GM18907 (cell line): ENCODE measurements around the gene CLEC16A.
A peak's percentile ranks its signal among the peaks of the same experiment; 100 is the strongest.

Source experiments
- ATAC-seq: cut with Tn5 transposase; IDR thresholded peaks from one replicate; pipeline ENCODE4 v1.9.1; 2021; ENCODE audit warnings: mild to moderate bottlenecking, moderate library complexity; ENCODE audit not compliant: unreplicated experiment

Gene CLEC16A

DNA sequence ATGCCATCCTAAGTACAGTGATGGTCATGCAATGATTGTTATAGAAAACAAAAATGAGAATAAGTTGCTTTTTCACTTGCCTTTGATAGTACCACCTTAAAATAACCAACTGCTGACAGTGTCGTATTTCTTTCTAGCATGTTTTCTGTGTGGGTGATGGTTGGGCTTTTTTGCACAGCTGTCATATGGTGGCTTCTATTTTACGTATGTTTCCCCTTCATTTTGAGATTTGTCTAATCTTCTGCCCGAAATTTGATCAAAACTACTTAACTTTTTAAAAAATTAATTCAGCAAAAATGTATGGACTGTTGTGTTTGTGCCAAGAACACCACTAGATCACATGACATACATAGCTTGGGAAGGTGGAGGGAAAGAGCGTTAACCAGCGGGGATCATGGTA, 90.7 kb downstream of the CLEC16A start:
- ATAC-seq = no peak

DNA sequence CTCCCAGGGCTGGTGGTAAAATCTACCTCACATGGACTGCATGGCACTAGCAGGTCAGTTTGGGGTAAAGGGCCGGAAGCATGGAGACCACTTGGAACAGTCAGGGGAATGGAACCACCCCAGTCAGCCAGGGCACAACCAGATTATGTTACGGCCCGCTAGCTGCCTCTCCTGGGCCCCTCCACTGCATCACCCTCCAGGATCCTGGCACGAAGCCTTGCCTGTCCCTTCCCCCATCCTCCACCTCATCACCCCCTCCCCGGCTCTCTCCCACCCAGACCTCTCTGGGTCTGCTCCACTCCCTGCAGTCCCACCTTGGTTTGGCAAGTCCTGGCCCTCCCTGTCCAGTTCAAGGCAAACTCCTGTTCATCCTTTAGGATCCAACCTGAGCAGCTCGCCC, 91.7 kb downstream of the CLEC16A start:
- no peak for ATAC-seq

DNA sequence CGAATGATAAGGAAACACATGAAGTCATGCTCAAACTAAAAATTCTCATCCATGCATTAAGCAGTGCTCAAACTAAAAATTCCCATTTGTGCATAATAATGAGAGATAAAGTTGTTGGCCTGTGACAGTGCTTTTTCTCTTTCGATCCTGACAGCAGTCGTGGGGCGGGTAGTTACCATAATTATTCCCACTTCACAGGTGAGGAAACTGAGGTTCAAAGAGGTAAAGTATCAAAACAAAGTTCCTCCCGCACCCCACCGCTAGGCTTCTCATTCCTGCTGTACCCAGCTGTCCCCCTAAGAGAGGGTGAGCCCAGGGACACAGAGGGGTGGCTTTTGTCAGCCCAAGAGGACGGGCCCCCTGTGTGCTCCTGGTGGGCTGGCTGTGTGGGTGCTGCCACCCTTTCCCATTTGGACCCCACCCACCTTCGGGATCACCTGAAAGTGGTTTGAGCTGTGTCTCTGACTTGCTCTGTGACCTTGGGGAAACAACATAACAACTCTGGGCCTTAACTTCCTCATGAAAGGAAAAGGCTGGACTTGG, 92.6 kb downstream of the CLEC16A start:
- no peak for ATAC-seq

DNA sequence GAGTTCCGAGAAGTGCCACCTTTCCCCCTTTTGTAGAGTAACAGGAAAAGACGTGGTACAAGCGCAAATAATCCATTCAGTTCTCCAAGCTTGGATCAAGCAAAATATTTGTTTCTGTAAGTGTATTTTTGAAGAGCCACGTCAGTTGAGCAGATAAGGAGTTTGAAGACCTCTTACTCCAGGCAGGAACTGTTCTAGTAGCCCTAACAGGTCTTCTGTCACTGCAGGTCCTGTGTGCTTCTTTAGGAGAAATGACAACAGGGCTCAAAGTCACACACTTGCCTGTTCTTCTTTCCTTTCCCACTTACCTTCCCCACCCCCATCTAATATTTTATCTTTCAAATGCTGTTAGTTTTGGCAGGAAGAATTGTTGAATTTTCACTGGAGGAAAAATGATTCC, 93.9 kb downstream of the CLEC16A start:
- no peak for ATAC-seq

DNA sequence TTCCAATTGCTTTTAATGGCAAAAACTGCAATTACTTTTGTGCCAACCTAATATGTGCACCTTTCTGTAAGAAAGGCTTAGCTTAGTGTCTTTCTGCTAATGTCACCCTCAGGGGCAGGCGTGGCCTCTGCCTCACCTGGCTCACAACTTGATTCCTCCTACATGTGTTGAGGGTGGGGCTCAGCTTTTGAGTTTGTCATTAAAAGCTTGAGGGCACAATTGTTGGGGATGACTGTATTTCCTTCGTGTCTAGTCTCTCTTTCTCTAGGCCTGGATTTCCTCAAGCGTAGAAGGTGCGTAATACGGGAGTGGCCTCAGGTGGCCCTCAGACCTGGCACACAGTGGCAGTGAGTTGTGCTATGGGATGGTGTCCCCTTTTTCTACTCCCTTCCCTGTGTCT, 94.4 kb downstream of the CLEC16A start:
- ATAC-seq = no peak

DNA sequence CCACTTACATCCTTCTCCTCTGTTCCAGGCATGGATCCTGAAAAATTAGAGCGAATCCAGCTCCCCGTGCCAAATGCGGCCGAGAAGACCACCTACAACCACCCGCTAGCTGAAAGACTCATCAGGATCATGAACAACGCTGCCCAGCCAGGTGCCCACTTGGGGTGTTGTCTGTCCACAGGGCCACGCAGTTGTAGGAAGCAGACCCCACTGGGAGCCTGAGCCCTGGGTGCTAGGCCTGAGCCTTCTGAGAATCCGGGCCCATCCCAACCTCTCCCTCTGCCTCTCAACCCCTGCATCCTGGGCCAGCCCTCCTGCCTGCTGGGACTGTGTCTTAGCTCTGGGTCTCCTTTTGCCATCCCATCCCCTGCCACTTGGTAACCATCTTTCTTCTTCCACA, 95.4 kb downstream of the CLEC16A start:
- no peak for ATAC-seq

DNA sequence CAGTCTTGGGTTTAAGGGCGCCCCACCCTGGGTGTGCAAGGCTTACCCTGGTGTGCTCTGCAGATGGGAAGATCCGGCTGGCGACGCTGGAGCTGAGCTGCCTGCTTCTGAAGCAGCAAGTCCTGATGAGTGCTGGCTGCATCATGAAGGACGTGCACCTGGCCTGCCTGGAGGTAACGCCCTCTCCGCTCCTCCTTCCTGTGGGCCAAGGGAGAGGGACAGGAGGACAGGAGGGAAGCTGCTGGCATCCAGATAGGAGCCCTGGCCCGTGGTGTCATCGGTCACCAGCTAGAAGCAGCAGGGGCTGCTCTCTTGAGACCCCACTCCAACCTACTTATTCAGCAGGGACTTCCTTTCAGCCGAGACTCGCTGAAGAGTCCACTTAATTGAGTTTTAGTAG, 97.8 kb downstream of the CLEC16A start:
- no peak for ATAC-seq

DNA sequence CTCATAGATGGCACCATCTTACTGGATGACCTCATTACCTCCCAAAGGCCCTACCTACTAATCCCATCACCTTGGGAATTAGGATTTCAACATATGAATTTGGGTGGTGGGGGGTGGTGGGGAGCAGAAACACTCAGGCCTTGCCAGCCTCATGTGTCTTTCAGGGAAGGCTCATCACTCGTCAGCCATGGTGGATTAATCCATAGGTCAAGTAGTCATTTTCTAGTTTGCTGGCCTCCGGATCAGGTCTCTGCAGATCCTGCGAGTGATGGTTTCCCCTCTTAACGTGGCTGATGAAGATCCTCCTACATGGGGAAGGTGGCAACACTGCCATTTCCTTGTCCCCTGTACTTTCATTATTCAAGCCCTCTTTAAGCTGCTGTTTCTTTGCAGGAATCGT, 101.1 kb downstream of the CLEC16A start:
- ATAC-seq = no peak

DNA sequence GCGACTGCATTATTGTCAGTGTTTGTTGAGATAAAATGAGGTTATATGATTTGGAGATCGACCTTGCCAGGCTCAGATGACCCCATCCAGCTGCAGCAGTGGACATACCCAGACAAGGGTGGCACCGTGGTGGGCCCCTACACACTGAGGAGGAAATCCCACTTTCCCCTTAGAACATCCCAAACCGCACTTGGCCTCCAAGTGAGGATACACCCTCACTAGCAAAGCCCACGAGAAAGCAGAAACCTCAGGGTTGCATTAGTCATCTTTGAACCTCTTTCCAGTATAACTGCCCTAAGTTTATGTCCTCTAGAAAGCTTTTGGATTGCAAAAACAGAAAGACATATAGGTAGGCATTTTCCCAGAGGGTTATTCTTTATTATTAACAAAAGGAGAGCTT, 101.5 kb downstream of the CLEC16A start:
- ATAC-seq = no peak

DNA sequence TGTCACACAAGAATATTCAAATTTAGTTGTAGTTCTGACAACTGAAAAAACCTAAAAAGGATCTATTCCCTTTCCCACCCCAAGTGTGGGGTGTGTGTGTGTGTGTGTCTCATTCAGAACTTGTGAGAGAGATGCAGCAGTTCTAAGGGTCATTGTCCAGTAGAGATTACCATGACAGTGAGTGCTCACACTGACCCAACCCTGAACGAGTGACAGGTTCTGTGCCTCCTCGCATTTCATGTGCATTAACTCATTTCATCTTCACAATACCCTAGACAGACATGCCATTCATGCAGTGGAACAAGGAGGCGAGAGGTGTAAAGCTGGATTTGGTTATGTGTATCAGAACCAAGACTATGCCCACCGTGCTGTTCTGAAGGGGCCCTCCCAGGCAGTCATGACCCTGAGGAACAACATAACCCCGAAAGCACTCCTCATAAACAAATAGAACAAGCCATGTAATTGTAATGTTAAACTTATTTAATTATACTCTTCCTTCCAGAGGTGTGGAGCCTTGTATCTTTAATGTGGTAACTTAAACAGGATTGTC, 102.1 kb downstream of the CLEC16A start:
- ATAC-seq = no peak

DNA sequence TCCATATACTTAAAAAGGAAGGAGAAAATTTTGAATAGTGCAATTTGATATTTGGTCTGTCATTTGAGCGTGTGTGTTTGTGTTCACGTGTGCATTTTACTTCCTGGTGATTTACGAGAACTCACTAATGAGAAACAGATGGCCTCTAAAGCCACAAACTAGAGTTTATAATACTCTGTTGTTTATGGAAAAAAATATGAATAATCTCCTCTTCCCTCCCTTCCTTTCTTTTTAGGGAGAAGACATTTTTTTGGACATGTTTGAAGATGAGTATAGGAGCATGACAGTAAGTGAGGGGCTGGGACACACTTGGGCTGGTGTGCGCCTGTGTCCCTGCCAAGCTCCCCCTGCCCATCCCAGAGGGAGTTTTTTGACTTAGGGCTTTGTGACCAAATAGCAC, 102.7 kb downstream of the CLEC16A start:
- ATAC-seq = no peak

DNA sequence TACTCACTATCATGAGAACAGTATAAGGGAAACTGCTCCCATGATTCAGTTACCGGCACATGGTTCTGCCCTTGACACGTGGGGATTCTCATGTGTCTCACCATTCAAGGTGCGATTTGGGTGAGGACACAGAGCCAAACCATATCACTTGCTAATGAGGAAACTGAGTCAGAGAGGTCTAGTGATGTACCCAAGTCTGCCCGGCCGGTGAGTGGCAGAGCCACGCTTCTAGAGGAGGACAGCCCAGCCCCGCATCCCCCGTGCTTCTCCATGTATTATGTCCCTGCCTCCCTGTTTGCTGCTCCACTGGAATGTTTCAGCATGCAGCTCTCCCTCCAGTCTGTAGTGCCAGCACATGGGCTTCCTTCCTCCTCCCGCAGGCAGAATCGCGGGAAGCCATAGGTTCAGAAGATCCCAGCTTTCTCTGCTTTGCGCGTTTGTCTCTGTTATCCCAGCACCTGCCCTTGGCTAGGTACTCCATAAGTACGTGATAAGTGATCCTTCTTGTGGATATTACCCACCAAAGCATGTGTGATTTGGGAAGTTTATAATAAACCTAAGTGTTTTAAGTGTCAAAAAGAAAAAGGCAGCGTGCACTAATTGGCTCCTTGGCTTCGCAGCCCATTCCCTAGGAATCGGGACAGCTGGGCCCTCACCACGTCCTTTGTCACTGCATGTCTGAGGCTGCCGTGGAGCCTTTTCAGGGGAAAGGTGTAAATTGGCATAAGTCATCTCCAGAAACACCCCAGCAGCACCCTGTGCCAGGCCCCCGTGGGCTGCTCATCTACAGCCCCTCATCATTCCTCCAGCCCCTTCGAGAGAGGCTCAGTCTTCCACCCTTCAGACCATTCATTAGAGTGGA, 103.8 kb downstream of the CLEC16A start:
- ATAC-seq = no peak

DNA sequence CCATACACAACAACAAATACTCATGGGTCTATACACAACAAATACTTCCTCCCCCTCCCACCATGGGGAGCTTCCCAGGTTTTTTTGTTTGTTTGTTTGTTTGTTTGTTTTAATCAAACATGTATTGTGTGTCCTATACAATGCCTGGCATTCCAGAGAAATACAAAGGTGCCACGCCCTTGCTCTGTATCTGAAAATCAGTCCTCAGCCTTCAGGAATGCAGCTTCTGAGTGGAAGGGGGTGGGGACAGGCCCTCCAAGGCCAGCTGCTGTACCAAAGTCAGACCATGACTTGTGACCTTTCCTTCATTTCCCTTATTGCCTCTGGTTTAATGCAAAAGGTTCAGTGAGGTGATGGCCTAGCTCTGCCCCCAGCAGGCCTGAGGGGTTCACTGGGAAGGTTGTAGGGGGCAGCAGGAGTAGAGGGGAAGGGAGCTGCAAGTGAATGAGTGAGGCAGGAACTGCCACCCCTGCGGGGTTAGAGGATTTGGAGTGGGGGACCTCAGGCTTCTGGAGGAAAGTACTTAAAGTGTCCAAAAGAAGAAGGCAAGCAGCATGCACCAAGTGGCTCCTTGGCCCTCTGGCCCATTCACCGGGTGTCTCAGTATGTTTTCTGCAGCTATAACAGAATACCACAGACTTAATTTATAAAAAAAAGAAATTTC, 105.2 kb downstream of the CLEC16A start:
- ATAC-seq = no peak

DNA sequence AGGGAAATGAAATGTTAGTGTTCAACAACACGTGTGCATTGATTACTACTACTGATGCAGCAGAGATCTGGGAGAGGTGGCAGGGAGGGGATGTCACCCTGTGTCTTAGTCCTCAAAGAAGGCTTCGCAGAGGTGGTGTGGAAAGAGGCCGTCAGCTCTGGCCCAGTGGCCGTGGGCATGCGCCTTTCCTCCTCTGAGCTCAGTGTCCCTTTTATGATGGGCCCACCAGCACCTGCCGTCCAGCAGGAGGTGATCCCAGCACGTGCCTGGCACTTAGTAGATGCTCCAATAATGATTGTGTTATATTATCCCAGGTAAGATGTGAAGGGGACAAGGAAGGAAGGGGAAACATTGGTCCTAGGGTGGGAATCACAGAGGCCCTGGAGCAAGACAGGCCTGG, 106.2 kb downstream of the CLEC16A start:
- no peak for ATAC-seq

DNA sequence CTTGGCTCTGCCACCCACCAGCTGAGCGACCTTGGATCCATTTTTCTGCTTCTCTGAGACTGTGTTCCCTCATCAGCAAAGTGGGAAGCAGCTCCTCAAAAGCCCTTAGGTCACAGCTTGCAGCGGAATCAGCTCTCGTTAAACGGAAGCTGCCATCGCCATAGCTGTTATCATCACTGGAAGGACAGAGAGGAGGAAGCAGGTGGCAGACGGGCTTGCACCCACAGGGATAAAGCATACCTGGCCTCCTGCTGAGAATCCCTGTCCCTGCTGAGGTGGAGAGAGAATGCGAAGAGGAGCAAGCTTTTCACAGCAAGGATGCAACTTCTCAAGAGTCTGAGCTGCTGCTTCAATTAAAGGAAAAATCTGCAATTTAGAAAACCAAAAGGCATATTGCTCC, 106.6 kb downstream of the CLEC16A start:
- no peak for ATAC-seq

DNA sequence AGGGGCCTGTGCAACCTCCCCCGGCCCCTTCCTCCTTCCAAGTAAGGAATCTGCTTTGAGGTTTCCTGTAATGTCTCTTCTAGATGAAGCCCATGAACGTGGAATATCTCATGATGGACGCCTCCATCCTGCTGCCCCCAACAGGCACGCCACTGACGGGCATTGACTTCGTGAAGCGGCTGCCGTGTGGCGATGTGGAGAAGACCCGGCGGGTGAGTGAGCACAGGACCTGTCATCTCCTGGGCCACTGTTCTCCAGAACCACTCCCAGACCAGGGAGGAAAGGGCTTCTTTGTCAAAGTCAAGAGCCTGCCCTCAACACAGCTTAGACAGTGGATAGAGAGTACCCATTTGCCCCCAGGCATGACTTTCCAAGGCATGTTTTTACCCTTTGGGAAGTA, 107.1 kb downstream of the CLEC16A start:
- ATAC-seq = no peak

DNA sequence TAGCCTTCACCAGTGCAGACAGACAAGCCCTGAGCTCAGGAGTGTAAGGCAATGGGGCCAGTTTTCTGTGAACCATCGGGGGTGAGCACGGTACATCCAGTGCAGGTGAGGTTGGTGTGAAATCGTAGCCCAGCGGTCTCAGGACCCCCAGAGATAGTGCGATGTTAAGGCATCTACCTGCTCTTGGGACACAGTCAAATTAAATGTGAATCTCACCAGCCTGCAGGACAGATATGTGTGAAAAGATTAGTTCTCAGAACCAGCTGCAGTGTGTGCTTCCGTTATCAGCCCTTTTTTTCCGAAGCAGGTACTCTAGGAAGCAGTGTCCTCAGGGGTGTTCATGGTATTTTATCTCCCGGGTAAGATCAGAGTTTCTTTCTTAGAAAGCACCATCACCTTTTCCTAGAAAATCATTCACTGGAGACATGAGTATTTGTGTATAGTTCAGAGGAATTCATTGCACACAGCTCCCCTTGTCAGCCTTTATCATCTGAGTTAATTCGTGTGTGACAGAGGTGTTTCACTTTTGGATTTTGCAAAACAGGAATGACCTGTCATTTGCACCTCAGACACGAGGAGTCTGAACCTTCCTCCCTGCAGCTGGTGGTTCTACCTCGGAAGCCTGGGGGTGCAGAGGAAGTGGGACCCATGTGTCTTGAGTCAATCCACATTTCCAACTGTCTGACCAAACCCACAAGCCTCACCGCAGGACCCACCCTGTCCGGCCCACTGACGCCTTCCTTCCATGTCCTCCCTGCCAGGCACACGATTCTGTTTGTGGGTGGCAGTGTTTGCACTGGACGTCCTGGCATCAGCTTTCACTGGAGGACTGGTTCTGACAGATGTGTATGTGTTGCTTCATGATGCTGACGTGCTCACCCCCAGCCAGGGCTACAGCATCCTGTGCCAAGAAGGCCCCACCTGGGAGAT, 107.8 kb downstream of the CLEC16A start:
- peak; percentile 78 for ATAC-seq

DNA sequence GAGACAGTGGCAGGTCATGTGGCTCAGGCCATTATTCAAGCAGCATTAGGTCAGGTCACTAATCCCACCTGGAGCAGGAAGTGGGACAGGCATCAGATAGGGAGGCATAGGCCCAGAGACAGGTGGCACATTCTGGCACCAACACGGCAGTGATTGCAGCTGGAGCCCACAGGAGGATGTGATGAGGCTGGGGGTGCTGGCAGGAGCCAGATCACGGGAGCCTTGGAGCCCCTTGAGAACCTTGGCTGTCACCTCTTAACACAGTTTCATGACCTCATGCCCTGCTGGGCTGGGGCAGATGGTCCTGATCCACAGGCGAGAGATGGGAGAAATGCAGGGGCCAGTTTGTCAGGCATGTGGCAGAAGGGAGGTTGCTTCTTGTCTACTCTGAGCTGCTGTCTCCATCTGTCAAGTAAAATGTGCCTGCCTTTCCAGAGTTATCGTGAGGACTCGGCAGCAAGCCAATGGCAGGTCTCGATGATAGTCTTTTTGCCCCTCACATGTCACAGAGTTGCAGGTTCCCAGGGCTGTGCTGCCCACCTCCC, 109.6 kb downstream of the CLEC16A start:
- ATAC-seq = no peak

DNA sequence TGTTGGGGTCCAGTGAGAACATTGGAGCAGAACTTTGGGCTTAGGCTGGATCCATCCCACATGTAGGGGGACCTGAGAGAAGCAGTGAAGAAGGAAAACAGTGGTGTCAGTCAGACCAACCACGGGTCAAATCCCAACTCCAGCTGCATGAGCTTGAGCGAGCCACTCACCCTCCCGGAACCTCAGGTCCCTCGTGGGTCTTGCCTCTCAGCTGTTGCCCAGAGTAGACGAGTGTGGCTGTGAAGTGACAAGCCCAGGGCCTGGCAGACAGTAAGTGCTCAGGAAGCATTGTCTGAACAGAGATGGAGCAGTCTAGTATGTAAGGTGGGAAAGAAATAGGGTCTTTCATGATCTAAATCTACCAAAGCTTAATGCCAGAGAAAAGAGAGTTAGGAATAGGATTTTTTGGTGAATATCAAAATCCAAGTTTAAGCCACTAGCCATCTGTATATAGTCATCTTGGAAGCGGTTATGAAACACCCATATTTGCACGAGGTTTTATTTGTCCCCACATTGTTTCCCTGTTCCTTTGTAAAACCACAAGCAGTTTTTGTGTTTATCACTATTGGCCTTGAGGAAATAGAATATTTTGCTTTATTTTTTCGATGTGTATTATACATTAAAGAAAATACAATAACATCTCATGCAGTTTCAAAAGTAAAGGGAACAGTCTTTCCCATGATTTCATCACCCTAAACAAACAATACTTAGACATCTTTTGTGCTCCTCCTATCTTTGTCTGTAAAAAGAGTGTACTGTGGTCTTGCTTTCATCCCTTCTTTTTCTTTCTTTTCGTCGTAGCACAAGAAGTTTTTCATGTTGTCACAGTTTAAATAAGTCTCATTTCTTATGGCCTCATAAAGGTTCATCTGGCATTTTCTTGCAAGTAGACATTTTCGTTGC, 112.0 kb downstream of the CLEC16A start:
- no peak for ATAC-seq
